SK-N-SH (cell line): ENCODE measurements around the gene LIN37. TPM values are rescaled to one million over a fixed set of nuclear protein-coding genes. Genes with fewer than 3 reads are reported as not detected.

Experiments
- CTCF ChIA-PET: fragments of 300-600, 350-600 bp; formaldehyde crosslinking; extraction: SDS; loops from one replicate; lab custom pipeline; 2021; lab: Yijun Ruan, JAX
- POLR2A ChIA-PET: fragments of 350-600 bp; sonication (Branson Sonifier 250); formaldehyde crosslinking; extraction: SDS; loops from one replicate; lab custom pipeline; 2020; ENCODE audit warnings: antibody characterized with exemption, inconsistent platforms; lab: Yijun Ruan, JAX
- DNase-seq: peaks from one replicate; pipeline ENCODE4 v3.0.0; 2012
- H2AFZ ChIP-seq: fragments of 200-600 bp; sonication (generic); 2 replicates; pipeline ENCODE4 v1.8.1; 2016; ENCODE audit warnings: antibody characterized with exemption, mild to moderate bottlenecking, low read depth
- H3F3A ChIP-seq: fragments of 200-600 bp; sonication (generic); replicated peaks from 2 replicates; pipeline ENCODE3; 2016; ENCODE audit warnings: antibody characterized with exemption, mild to moderate bottlenecking; ENCODE audit not compliant: insufficient read depth
- H3K27ac ChIP-seq, 2 experiments: fragments of 200-500 bp in 1 of 2; fragments of 200-600 bp in 1 of 2; sonication (Bioruptor generic) in 1 of 2; sonication (generic), shearing (Covaris generic) in 1 of 2; 2 replicates each; pipeline versions ENCODE4 v1.5.1 to v1.6.1; 2014 to 2016; ENCODE audit warnings: low read depth in 2 of 2, inconsistent platforms in 1 of 2, low read length in 1 of 2, mild to moderate bottlenecking in 1 of 2, mixed read lengths in 1 of 2
- H3K27me3 ChIP-seq: fragments of 200-600 bp; sonication (generic), shearing (Covaris generic); 2 replicates; pipeline ENCODE4 v1.6.1; 2016; ENCODE audit warnings: mixed run types; ENCODE audit not compliant: insufficient read depth
- H3K36me3 ChIP-seq, 2 experiments: fragments of 200-500 bp in 1 of 2; fragments of 200-600 bp in 1 of 2; sonication (Bioruptor generic) in 1 of 2; sonication (generic) in 1 of 2; replicated peaks in 1 of 2; 2 replicates each; pipeline versions ENCODE3 to v1.5.1; 2014 to 2016; ENCODE audit warnings: low read length in 1 of 2, mild to moderate bottlenecking in 1 of 2; ENCODE audit not compliant: insufficient read depth in 2 of 2, control insufficient read depth in 1 of 2
- H3K4me1 ChIP-seq, 2 experiments: fragments of 200-500 bp in 1 of 2; fragments of 200-600 bp in 1 of 2; sonication (Bioruptor generic) in 1 of 2; sonication (generic), shearing (Covaris generic) in 1 of 2; 2 replicates each; pipeline versions ENCODE4 v1.5.1 to v1.6.1; 2014 to 2016; ENCODE audit warnings: low read depth in 1 of 2, low read length in 1 of 2, mixed run types in 1 of 2; ENCODE audit not compliant: insufficient read depth in 2 of 2, control insufficient read depth in 1 of 2
- H3K4me2 ChIP-seq: fragments of 200-600 bp; sonication (generic), shearing (Covaris generic); 2 replicates; pipeline ENCODE4 v1.6.1; 2017; ENCODE audit warnings: mixed run types
- H3K4me3 ChIP-seq, 2 experiments: fragments of 200-500 bp in 1 of 2; fragments of 200-600 bp in 1 of 2; sonication (Bioruptor generic) in 1 of 2; sonication (generic), shearing (Covaris generic) in 1 of 2; 2 replicates each; pipeline versions ENCODE4 v1.5.1 to v1.8.1; 2014 to 2016; ENCODE audit warnings: low read depth in 2 of 2, inconsistent platforms in 1 of 2, low read length in 1 of 2, mild to moderate bottlenecking in 1 of 2, mixed read lengths in 1 of 2, moderate library complexity in 1 of 2
- H3K79me2 ChIP-seq: fragments of 200-600 bp; sonication (generic); 2 replicates; pipeline ENCODE4 v1.8.1; 2017; ENCODE audit warnings: mild to moderate bottlenecking; ENCODE audit not compliant: insufficient read depth
- H3K9ac ChIP-seq: fragments of 200-600 bp; sonication (generic); 2 replicates; pipeline ENCODE4 v1.6.1; 2017; ENCODE audit warnings: mixed run types
- H3K9me2 ChIP-seq: fragments of 200-600 bp; sonication (generic); 2 replicates; pipeline ENCODE4 v1.6.1; 2017; ENCODE audit warnings: mixed run types
- H3K9me3 ChIP-seq: fragments of 200-600 bp; sonication (generic); 2 replicates; pipeline ENCODE4 v1.6.1; 2017; ENCODE audit warnings: mixed run types, mild to moderate bottlenecking, moderate library complexity
- H4K20me1 ChIP-seq: fragments of 200-600 bp; sonication (generic); 2 replicates; pipeline ENCODE4 v1.6.1; 2017; ENCODE audit warnings: mild to moderate bottlenecking, mixed run types; ENCODE audit not compliant: insufficient read depth
- FOSL2 ChIP-seq: IDR thresholded peaks from 2 replicates; pipeline ENCODE4 v1.4.0; 2012; ENCODE audit warnings: low read depth, mild to moderate bottlenecking, moderate library complexity, borderline replicate concordance
- FOXJ3 ChIP-seq: sonication (generic); formaldehyde crosslinking; IDR thresholded peaks from 2 replicates; pipeline ENCODE4 v1.5.1; 2020; ENCODE audit warnings: mild to moderate bottlenecking, missing genetic modification reagents
- MEF2A ChIP-seq: IDR thresholded peaks from 2 replicates; pipeline ENCODE4 v1.4.0; 2012; ENCODE audit warnings: low read depth, borderline replicate concordance
- RXRA ChIP-seq: IDR thresholded peaks from 2 replicates; pipeline ENCODE4 v1.4.0; 2012; ENCODE audit warnings: low read depth, mild to moderate bottlenecking, borderline replicate concordance
- SIN3A ChIP-seq: IDR thresholded peaks from 2 replicates; pipeline ENCODE4 v1.6.1; 2012; ENCODE audit warnings: low read depth, mild to moderate bottlenecking, low read length, moderate library complexity, borderline replicate concordance
- SMC3 ChIP-seq: IDR thresholded peaks from 2 replicates; pipeline ENCODE4 v1.6.1; 2012; ENCODE audit warnings: low read depth, low read length, improper control_type of control experiment
- WGBS: methylation state at CpG from one replicate; pipeline ENCODE4 v1.1.6; 2017; ENCODE audit warnings: low lambda C conversion rate; 5-methylcytosine and 5-hydroxymethylcytosine counted together
- polyA plus RNA-seq, 3 experiments: library from polyadenylated mRNA; depleted of rRNA; stranded (reverse); fragments of >200 nt; gene quantifications; 2 replicates each; pipeline ENCODE4 v1.2.3, GENCODE V29; 2012
- TF ChIP-seq, protein P1 (sequence below): fragments of 200-600 bp; sonication (generic); IDR thresholded peaks from 2 replicates; pipeline ENCODE4 v1.6.1; 2017; ENCODE audit warnings: antibody characterized with exemption, mild to moderate bottlenecking, moderate library complexity
- TF ChIP-seq, protein P2 (sequence below): fragments of 150-350 bp; IDR thresholded peaks from 2 replicates; pipeline ENCODE4 v1.6.1; 2016; ENCODE audit warnings: mild to moderate bottlenecking, low read depth, low read length
- TF ChIP-seq, protein P3 (sequence below): IDR thresholded peaks from 2 replicates; pipeline ENCODE4 v1.4.0; 2012; ENCODE audit warnings: low read depth, borderline replicate concordance

LIN37 gene
- polyA plus RNA-seq, 1 of the 3 experiments (the other 2 are of a cell fraction) = 21.1 TPM

DNA sequence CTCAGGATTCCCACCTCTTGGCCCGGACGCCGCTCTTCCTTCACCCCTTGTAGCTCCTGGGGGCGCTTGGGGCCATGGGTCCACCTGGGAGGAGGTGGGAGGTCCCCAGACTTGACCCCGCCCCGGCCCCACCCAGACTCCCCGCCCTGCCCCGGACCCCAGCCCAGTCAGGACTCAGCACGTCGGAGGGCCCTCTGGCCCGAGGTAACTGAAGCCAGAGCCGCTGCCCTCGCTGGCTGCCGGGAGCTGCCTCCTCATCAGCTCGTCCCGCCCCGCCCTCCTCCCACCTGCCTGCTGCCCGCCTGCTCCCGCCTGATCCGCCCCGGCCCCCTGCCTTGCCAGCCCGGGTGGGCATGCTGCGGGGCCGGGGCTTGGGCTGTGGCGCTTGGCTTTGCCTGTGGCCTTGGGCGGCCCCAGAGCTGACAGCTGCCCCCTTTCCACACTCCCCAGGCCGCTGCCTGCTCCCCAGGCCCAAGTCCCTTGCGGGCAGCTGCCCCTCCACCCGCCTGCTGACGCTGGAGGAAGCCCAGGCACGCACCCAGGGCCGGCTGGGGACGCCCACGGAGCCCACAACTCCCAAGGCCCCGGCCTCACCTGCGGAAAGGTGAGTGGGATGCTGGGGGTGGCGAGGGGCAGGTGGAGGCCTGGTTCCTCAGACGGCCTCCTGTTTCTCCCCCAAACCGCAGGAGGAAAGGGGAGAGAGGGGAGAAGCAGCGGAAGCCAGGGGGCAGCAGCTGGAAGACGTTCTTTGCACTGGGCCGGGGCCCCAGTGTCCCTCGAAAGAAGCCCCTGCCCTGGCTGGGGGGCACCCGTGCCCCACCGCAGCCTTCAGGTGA is 36.3 kb downstream of the LIN37 start:
- POLR2A ChIA-PET = interaction anchor here (0.6 kb wide), 1 partner anchor 114 kb away, joined by 3 read pairs; no protein-coding TSS in a partner anchor
- TF ChIP-seq MEF2A (no peak), SIN3A (no peak), RXRA (no peak), FOSL2 (no peak), SMC3 (no peak)
- TF ChIP-seq, protein P1, sequence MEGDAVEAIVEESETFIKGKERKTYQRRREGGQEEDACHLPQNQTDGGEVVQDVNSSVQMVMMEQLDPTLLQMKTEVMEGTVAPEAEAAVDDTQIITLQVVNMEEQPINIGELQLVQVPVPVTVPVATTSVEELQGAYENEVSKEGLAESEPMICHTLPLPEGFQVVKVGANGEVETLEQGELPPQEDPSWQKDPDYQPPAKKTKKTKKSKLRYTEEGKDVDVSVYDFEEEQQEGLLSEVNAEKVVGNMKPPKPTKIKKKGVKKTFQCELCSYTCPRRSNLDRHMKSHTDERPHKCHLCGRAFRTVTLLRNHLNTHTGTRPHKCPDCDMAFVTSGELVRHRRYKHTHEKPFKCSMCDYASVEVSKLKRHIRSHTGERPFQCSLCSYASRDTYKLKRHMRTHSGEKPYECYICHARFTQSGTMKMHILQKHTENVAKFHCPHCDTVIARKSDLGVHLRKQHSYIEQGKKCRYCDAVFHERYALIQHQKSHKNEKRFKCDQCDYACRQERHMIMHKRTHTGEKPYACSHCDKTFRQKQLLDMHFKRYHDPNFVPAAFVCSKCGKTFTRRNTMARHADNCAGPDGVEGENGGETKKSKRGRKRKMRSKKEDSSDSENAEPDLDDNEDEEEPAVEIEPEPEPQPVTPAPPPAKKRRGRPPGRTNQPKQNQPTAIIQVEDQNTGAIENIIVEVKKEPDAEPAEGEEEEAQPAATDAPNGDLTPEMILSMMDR = no peak
- TF ChIP-seq, protein P2, sequence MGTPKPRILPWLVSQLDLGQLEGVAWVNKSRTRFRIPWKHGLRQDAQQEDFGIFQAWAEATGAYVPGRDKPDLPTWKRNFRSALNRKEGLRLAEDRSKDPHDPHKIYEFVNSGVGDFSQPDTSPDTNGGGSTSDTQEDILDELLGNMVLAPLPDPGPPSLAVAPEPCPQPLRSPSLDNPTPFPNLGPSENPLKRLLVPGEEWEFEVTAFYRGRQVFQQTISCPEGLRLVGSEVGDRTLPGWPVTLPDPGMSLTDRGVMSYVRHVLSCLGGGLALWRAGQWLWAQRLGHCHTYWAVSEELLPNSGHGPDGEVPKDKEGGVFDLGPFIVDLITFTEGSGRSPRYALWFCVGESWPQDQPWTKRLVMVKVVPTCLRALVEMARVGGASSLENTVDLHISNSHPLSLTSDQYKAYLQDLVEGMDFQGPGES = no peak

DNA sequence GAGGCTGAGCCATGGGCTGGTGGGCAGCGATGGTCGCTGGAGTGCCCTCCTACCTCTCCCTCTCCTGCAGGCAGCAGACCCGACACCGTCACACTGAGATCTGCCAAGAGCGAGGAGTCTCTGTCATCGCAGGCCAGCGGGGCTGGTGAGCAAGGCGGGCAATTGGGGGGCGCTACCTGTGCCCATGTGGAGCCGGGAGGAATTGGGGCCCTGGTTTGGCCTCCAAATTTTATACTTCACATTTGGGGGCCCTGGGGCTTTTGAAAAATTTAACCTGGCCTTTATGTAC is 36.9 kb downstream of the LIN37 start:
- no peaks in the 10 kb centered on the region for H3K9me2 ChIP-seq

More for the DNA sequence above, 36.3 kb downstream of the LIN37 start:
- Histone ChIP-seq H3K9me3 (no peaks in the 10 kb centered on the region), H3K4me3 (no peak overlapping the region), H3F3A (no peaks in the 10 kb centered on the region), H3K27me3 (no peaks in the 10 kb centered on the region), H3K36me3 (peaks cover 0 to 8% of the 10 kb centered on the region in 2 experiments), H3K4me1 (no peaks in the 10 kb centered on the region), H2AFZ (no peak overlapping the region), H3K27ac (no peak overlapping the region), H3K9me2 (no peaks in the 10 kb centered on the region), H3K4me2 (no peak overlapping the region), H3K9ac (no peak overlapping the region), H3K79me2 (no peaks in the 10 kb centered on the region), H4K20me1 (no peaks in the 10 kb centered on the region)
- no peak for DNase-seq
- WGBS = 93% methylated on average over 36 of the region's 45 CpGs
- CTCF ChIA-PET = no interaction called here

More for the DNA sequence above, 36.9 kb downstream of the LIN37 start:
- no peaks in the 10 kb centered on the region for H3F3A ChIP-seq
- no peak overlapping the region for H3K4me3 ChIP-seq
- TF ChIP-seq FOXJ3 (CRISPR knock-in tag) (no peak), SMC3 (no peak)
- TF ChIP-seq, protein P3, sequence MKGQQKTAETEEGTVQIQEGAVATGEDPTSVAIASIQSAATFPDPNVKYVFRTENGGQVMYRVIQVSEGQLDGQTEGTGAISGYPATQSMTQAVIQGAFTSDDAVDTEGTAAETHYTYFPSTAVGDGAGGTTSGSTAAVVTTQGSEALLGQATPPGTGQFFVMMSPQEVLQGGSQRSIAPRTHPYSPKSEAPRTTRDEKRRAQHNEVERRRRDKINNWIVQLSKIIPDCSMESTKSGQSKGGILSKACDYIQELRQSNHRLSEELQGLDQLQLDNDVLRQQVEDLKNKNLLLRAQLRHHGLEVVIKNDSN = no peak
- ChIA-PET CTCF (no interaction called here), POLR2A (interaction anchor here (0.6 kb wide), 1 partner anchor 113 kb away, joined by 3 read pairs; no protein-coding TSS in a partner anchor)
- H4K20me1 ChIP-seq = no peaks in the 10 kb centered on the region
- H3K27ac ChIP-seq = no peak overlapping the region
- no peak overlapping the region for H3K4me2 ChIP-seq
- H3K9ac ChIP-seq = no peak overlapping the region
- WGBS = 93% methylated on average over 10 of the region's 10 CpGs
- no peak overlapping the region for H2AFZ ChIP-seq
- H3K4me1 ChIP-seq = no peaks in the 10 kb centered on the region
- no peaks in the 10 kb centered on the region for H3K27me3 ChIP-seq
- no peak for DNase-seq
- no peaks in the 10 kb centered on the region for H3K9me3 ChIP-seq
- H3K79me2 ChIP-seq = no peaks in the 10 kb centered on the region
- peaks cover 0 to 8% of the 10 kb centered on the region in 2 experiments for H3K36me3 ChIP-seq
